Neural progenitor cell (in vitro differentiated cells): ENCODE results near the gene CSGALNACT2. TPM values are rescaled to one million over a fixed set of nuclear protein-coding genes. Genes with fewer than 3 reads are reported as not detected.

Experiments used
- DNase-seq: peaks from one replicate; pipeline ENCODE4 v3.0.0-alpha.2; 2016; ENCODE audit warnings: low spot score
- H2AFZ ChIP-seq: fragments of 200-600 bp; sonication (generic); replicated peaks from 2 replicates; pipeline ENCODE4 v1.6.1; 2016; ENCODE audit warnings: antibody characterized with exemption
- H3F3A ChIP-seq: fragments of 200-600 bp; sonication (generic); 2 replicates; pipeline ENCODE4 v1.6.1; 2016; ENCODE audit warnings: antibody characterized with exemption, low read depth
- H3K27ac ChIP-seq: fragments of 200-600 bp; sonication (generic); 2 replicates; pipeline ENCODE4 v1.5.1; 2016; ENCODE audit warnings: mild to moderate bottlenecking
- H3K27me3 ChIP-seq: fragments of 200-600 bp; sonication (generic); 2 replicates; pipeline ENCODE4 v1.6.1; 2016; ENCODE audit warnings: mild to moderate bottlenecking, moderate library complexity
- H3K36me3 ChIP-seq: fragments of 200-600 bp; sonication (generic); 2 replicates; pipeline ENCODE4 v1.5.1; 2016
- H3K4me1 ChIP-seq: fragments of 200-600 bp; sonication (generic); 2 replicates; pipeline ENCODE4 v1.6.1; 2016; ENCODE audit warnings: mixed run types
- H3K4me2 ChIP-seq: fragments of 200-600 bp; sonication (generic); 2 replicates; pipeline ENCODE4 v1.6.1; 2016
- H3K4me3 ChIP-seq: fragments of 200-600 bp; sonication (generic); 2 replicates; pipeline ENCODE4 v1.5.1; 2016
- H3K79me2 ChIP-seq: fragments of 200-600 bp; sonication (generic); 2 replicates; pipeline ENCODE4 v1.6.1; 2016; ENCODE audit warnings: low read depth
- H3K9ac ChIP-seq: fragments of 200-600 bp; sonication (generic); 2 replicates; pipeline ENCODE4 v1.6.1; 2016
- H3K9me3 ChIP-seq: fragments of 200-600 bp; sonication (generic); 2 replicates; pipeline ENCODE4 v1.5.1; 2016; ENCODE audit warnings: low read depth
- H4K20me1 ChIP-seq: fragments of 200-600 bp; sonication (generic); 2 replicates; pipeline ENCODE4 v1.6.1; 2016; ENCODE audit warnings: low read depth
- H3K27ac Mint-ChIP-seq: 3 replicates; pipeline ENCODE4 v1.8.0; 2021; ENCODE audit warnings: mixed read lengths
- H3K27me3 Mint-ChIP-seq: 2 replicates; pipeline ENCODE4 v1.8.0; 2022; ENCODE audit warnings: low read depth, mild to moderate bottlenecking, inconsistent platforms, moderate library complexity, mixed read lengths; ENCODE audit not compliant: insufficient read depth
- H3K36me3 Mint-ChIP-seq: 3 replicates; pipeline ENCODE4 v1.8.0; 2021; ENCODE audit warnings: mixed read lengths
- H3K4me1 Mint-ChIP-seq: 3 replicates; pipeline ENCODE4 v1.8.0; 2021; ENCODE audit warnings: mixed read lengths
- H3K4me3 Mint-ChIP-seq: 3 replicates; pipeline ENCODE4 v1.8.0; 2021; ENCODE audit warnings: mild to moderate bottlenecking, moderate library complexity, mixed read lengths
- H3K9me3 Mint-ChIP-seq: 3 replicates; pipeline ENCODE4 v1.8.0; 2020; ENCODE audit warnings: mixed read lengths
- CTCF ChIP-seq: fragments of 200-600 bp; sonication (generic); IDR thresholded peaks from 2 replicates; pipeline ENCODE4 v1.5.1; 2017; ENCODE audit warnings: antibody characterized with exemption, mild to moderate bottlenecking
- EZH2 ChIP-seq: fragments of 200-600 bp; sonication (generic); IDR thresholded peaks from 2 replicates; pipeline ENCODE4 v1.6.1; 2017; ENCODE audit warnings: antibody characterized with exemption, mild to moderate bottlenecking, moderate library complexity
- EZH2phosphoT487 ChIP-seq: fragments of 200-600 bp; sonication (generic); IDR thresholded peaks from 2 replicates; pipeline ENCODE4 v1.6.1; 2017; ENCODE audit warnings: antibody characterized with exemption
- total RNA-seq: library from RNA; depleted of rRNA; stranded (reverse); fragments of >200 nt; gene quantifications from 2 replicates; pipeline ENCODE4 v1.2.3, GENCODE V29; 2015; ENCODE audit warnings: low replicate concordance

The CSGALNACT2 gene
- total RNA-seq, 1 donor from 2014 or later, result 9.3 TPM

- DNase-seq, result no peak
- Mint-ChIP-seq H3K36me3 (peaks cover 18% of the 10 kb centered on the region), H3K27ac (no peak overlapping the region), H3K4me1 (no peaks in the 10 kb centered on the region), H3K9me3 (no peaks in the 10 kb centered on the region), H3K4me3 (no peak overlapping the region), H3K27me3 (peaks cover 3% of the 10 kb centered on the region)
- Histone ChIP-seq H3K9ac (no peak overlapping the region), H3K4me1 (no peaks in the 10 kb centered on the region), H3K4me3 (no peak overlapping the region), H4K20me1 (no peaks in the 10 kb centered on the region), H3K36me3 (no peaks in the 10 kb centered on the region), H3K9me3 (no peaks in the 10 kb centered on the region), H3K27me3 (no peaks in the 10 kb centered on the region), H3K79me2 (peaks cover 14% of the 10 kb centered on the region), H3K27ac (no peak overlapping the region), H3F3A (no peaks in the 10 kb centered on the region), H2AFZ (no peak overlapping the region), H3K4me2 (no peak overlapping the region)
- TF ChIP-seq EZH2phosphoT487 (no peak), CTCF (no peak), EZH2 (no peak)
Observed at GRCh38 chr10:43160921-43161255, 22.6 kb downstream of the CSGALNACT2 start.

GRCh38 chr10:43162604-43163003 lies 24.4 kb downstream of the CSGALNACT2 start:
- H3K79me2 ChIP-seq, result peaks cover 7% of the 10 kb centered on the region

DNA sequence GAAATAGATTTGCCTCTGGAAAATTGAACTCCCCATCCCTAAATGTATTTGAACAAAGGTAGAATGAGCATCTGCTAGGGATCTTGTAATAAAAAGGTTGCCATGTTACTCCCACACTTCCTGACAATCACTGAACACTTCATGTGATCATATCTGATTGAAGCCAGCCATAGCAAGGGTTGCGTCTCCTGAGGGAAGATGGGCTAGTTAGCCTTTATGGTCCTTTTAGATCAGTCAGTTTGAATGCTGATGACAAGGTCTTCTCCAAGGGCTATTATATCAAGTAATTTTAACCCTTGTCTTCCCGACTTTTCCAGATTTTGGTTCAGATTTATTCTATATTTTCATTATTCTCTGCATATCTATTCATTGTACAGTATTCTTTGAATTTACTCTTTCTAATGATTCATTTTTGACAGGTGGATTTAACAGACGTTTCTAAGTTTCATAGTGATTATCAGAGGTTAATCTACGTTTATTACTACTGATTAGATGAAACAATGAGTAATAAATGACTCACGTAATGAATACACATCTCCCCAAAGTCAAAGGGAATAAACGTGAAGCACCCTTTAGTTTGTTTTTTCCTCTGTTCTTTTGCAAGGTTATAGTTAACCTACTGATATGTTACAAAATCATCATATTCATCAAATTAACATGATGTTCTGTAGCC lies 28.1 kb downstream of the CSGALNACT2 start:
- Histone ChIP-seq H3F3A (peaks cover 5% of the 10 kb centered on the region), H3K27ac (no peak overlapping the region), H3K4me2 (no peak overlapping the region), H3K9me3 (no peaks in the 10 kb centered on the region), H4K20me1 (no peaks in the 10 kb centered on the region), H2AFZ (no peak overlapping the region), H3K27me3 (no peaks in the 10 kb centered on the region), H3K79me2 (no peaks in the 10 kb centered on the region), H3K36me3 (no peaks in the 10 kb centered on the region), H3K4me1 (no peaks in the 10 kb centered on the region), H3K9ac (no peak overlapping the region), H3K4me3 (no peak overlapping the region)
- H3K4me1 Mint-ChIP-seq, result peaks cover 2% of the 10 kb centered on the region
- no peak for DNase-seq
- no peak overlapping the region for H3K27ac Mint-ChIP-seq
- peaks cover 24% of the 10 kb centered on the region for H3K36me3 Mint-ChIP-seq
- no peak for TF ChIP-seq EZH2
- no peak for TF ChIP-seq EZH2phosphoT487
- TF ChIP-seq CTCF, result no peak
- no peak overlapping the region for H3K4me3 Mint-ChIP-seq
- H3K9me3 Mint-ChIP-seq, result no peaks in the 10 kb centered on the region
- H3K27me3 Mint-ChIP-seq, result peaks cover 4% of the 10 kb centered on the region

More at GRCh38 chr10:43162604-43163003, 24.4 kb downstream of the CSGALNACT2 start:
- Histone ChIP-seq H2AFZ (no peak overlapping the region), H3K4me1 (no peaks in the 10 kb centered on the region), H3K36me3 (no peaks in the 10 kb centered on the region), H3K9me3 (no peaks in the 10 kb centered on the region), H4K20me1 (no peaks in the 10 kb centered on the region), H3K27me3 (no peaks in the 10 kb centered on the region), H3K4me2 (no peak overlapping the region), H3K4me3 (no peak overlapping the region), H3K9ac (no peak overlapping the region), H3K27ac (no peak overlapping the region), H3F3A (no peaks in the 10 kb centered on the region)
- peaks cover 3% of the 10 kb centered on the region for H3K27me3 Mint-ChIP-seq
- no peaks in the 10 kb centered on the region for H3K9me3 Mint-ChIP-seq
- no peak overlapping the region for H3K27ac Mint-ChIP-seq
- H3K36me3 Mint-ChIP-seq, result peaks cover 18% of the 10 kb centered on the region
- no peak for DNase-seq
- no peak overlapping the region for H3K4me3 Mint-ChIP-seq
- TF ChIP-seq EZH2 (no peak), CTCF (no peak), EZH2phosphoT487 (no peak)
- peaks cover 2% of the 10 kb centered on the region for H3K4me1 Mint-ChIP-seq
